ENCODE results near the gene KLHDC3.
A peak's percentile ranks its signal among the peaks of the same experiment; 100 is the strongest.

The KLHDC3 gene

GRCh38 chr6:43047998-43048397, 33.9 kb downstream of the KLHDC3 start:
- TF ChIP-seq CTCF (IDR thresholded peaks at IDR 0.05; ENCODE audit: low read depth, low read length, missing control alignments) = no peak
- H3K27ac ChIP-seq = no peak overlapping the region
- in situ Hi-C loops (cut with HindIII; ENCODE audit: low pct_ligation_motif_present, low sequenced_read_pairs) = no loop called here
- H3K27me3 ChIP-seq (replicated peaks) = no peaks in the 10 kb centered on the region
- peaks cover 43% of the 10 kb centered on the region for H3K36me3 ChIP-seq (replicated peaks)
- no peak overlapping the region for H3K4me3 ChIP-seq (ENCODE audit: low read depth, low read length)
- DNase-seq = no peak

- Histone ChIP-seq H3K27me3 (replicated peaks) (no peaks in the 10 kb centered on the region), H3K4me3 (ENCODE audit: low read depth, low read length) (no peak overlapping the region), H3K27ac (no peak overlapping the region), H3K36me3 (replicated peaks) (peaks cover 26% of the 10 kb centered on the region)
- no peak for DNase-seq
- in situ Hi-C loops (cut with HindIII; ENCODE audit: low pct_ligation_motif_present, low sequenced_read_pairs) = no loop called here
- TF ChIP-seq CTCF (IDR thresholded peaks at IDR 0.05; ENCODE audit: low read depth, low read length, missing control alignments) = no peak
Measured at GRCh38 chr6:43050981-43051380, 36.9 kb downstream of the KLHDC3 start.

GRCh38 chr6:43052225-43052841, 38.3 kb downstream of the KLHDC3 start:
- Histone ChIP-seq H3K36me3 (replicated peaks) (peaks cover 20% of the 10 kb centered on the region), H3K27ac (no peak overlapping the region), H3K27me3 (replicated peaks) (no peaks in the 10 kb centered on the region), H3K4me3 (ENCODE audit: low read depth, low read length) (peak overlapping the region; percentile 85)
- TF ChIP-seq CTCF (IDR thresholded peaks at IDR 0.05; ENCODE audit: low read depth, low read length, missing control alignments) = no peak
- no peak for DNase-seq
- in situ Hi-C loops (cut with HindIII; ENCODE audit: low pct_ligation_motif_present, low sequenced_read_pairs) = no loop called here

GRCh38 chr6:43052842-43053544, 38.9 kb downstream of the KLHDC3 start:
- Histone ChIP-seq H3K36me3 (replicated peaks) (peaks cover 23% of the 10 kb centered on the region), H3K4me3 (ENCODE audit: low read depth, low read length) (peak overlapping the region; percentile 85), H3K27ac (peak overlapping the region; percentile 94), H3K27me3 (replicated peaks) (no peaks in the 10 kb centered on the region)
- in situ Hi-C loops (cut with HindIII; ENCODE audit: low pct_ligation_motif_present, low sequenced_read_pairs) = no loop called here
- no peak for TF ChIP-seq CTCF (IDR thresholded peaks at IDR 0.05; ENCODE audit: low read depth, low read length, missing control alignments)
- DNase-seq = peak; percentile 12

- peak within 1 kb of the TSS; percentile 94 for H3K27ac ChIP-seq
- peak within 1 kb of the TSS; percentile 85 for H3K4me3 ChIP-seq (ENCODE audit: low read depth, low read length)
- TF ChIP-seq CTCF (IDR thresholded peaks at IDR 0.05; ENCODE audit: low read depth, low read length, missing control alignments) = no peak
- H3K27me3 ChIP-seq (replicated peaks) = no peaks in the 10 kb centered on the region
- peak; percentile 84 for DNase-seq
- peaks cover 21% of the 10 kb centered on the region for H3K36me3 ChIP-seq (replicated peaks)
- in situ Hi-C loops (cut with HindIII; ENCODE audit: low pct_ligation_motif_present, low sequenced_read_pairs) = no loop called here
Measured at GRCh38 chr6:43053545-43054205, 39.6 kb downstream of the KLHDC3 start, which contains the start of gene CUL7. Gene CUL7 (minus strand): TSS chr6:43053851. CDS start chr6:43052788, 1,063 bp downstream.
